ENCODE measurements around the gene ARHGAP45.
A peak's percentile ranks its signal among the peaks of the same experiment; 100 is the strongest.
"Not testable (repeated sequence)": the region's sequence is repeated elsewhere in the genome, so short reads cannot be mapped to it uniquely, and the experiment has no call there.

ARHGAP45 gene

DNA sequence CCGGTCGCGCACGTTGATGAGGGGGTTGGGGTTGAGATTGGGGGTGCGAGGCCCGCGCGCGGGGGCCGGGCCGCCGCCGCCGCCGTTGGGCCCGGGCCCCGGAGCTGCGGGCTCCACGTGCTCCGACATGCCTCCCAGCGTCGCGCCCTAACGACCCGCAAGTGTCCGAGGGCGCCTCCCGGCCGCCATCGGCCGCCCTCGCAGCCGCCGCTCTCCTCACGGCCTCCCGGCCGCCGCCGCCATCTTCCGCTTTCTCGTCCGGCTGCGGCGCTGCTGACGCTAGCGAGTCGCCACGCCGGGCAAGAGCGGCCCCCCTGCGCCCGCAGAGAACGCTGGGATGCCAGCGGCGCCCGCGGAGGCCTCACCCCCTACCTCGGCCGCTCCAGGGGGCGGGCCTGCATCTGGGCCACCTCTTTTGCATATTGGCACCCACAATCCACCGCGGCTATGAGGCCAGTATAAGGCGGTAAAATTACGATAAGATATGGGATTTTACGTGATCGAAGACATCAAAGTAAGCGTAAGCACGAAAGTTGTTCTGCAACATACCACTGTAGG is 46.0 kb upstream of the ARHGAP45 start, which contains the start of gene TMEM259:
Gene TMEM259, minus strand, starts transcription at position 256 of the 558 bp plus-strand sequence. Its CDS starts 127 bp downstream, at position 129.
- no peak for TF ChIP-seq FOXP2 (optimal IDR thresholded peaks at IDR 0.05; ENCODE audit: control extremely low read depth, extremely low read length, insufficient read depth)
- peak; percentile 79; the same call in 1 of the 2 replicates for TF ChIP-seq POLR2AphosphoS5 (IDR thresholded peaks at IDR 0.05; ENCODE audit: borderline replicate concordance, low read depth, low read length)
- DNase-seq (ENCODE audit: low read depth, low spot score) = peak; percentile 94
- Histone ChIP-seq H3K36me3 (ENCODE audit: insufficient read depth, low read length) (no peaks in the 10 kb centered on the region), H3K9me3 (ENCODE audit: low read depth, low read length) (no peaks in the 10 kb centered on the region), H3K27ac (peak within 1 kb of the TSS; percentile 96), H3K9ac (ENCODE audit: insufficient read length) (peak within 1 kb of the TSS; percentile 97), H3K4me3 (peak within 1 kb of the TSS; percentile 86)

DNA sequence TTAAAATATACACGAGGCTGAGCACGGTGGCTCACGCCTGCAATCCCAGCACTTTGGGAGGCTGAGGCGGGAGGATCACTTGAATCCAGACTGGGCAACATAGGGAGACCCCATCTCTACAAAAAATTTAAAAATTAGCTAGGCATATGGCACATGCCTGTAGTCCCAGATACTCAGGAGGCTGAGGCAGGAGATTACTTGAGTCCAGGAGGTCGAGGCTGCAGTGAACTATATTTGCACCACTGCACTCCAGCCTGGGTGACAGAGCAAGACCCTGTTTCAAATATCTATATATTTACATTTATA is 43.1 kb upstream of the ARHGAP45 start:
- not testable (repeated sequence) for H3K9ac ChIP-seq (ENCODE audit: insufficient read length); H3K27ac ChIP-seq; H3K36me3 ChIP-seq (ENCODE audit: insufficient read depth, low read length); H3K9me3 ChIP-seq (ENCODE audit: low read depth, low read length); H3K4me3 ChIP-seq; DNase-seq (ENCODE audit: low read depth, low spot score)

DNA sequence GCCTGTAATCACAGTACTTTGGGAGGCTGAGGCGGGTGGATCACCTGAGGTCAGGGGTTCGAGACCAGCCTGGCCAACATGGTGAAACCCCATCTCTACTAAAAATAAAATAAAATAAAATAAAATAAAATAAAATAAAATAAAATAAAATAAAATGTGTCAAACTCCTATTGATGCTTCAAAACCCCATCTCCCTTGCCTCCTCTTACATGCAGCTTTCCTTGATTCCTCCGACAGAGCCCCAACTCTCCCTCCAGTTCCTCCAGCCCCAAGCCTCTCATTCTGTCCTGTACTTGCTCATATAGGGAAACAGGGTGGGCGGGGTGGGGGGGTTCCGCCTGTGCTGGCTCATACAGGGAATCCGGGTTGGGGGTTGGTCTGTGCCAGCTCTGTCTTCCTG is 41.9 kb upstream of the ARHGAP45 start:
- DNase-seq (ENCODE audit: low read depth, low spot score); H3K36me3 ChIP-seq (ENCODE audit: insufficient read depth, low read length); H3K9ac ChIP-seq (ENCODE audit: insufficient read length); H3K4me3 ChIP-seq; H3K9me3 ChIP-seq (ENCODE audit: low read depth, low read length); H3K27ac ChIP-seq: not testable (repeated sequence)

DNA sequence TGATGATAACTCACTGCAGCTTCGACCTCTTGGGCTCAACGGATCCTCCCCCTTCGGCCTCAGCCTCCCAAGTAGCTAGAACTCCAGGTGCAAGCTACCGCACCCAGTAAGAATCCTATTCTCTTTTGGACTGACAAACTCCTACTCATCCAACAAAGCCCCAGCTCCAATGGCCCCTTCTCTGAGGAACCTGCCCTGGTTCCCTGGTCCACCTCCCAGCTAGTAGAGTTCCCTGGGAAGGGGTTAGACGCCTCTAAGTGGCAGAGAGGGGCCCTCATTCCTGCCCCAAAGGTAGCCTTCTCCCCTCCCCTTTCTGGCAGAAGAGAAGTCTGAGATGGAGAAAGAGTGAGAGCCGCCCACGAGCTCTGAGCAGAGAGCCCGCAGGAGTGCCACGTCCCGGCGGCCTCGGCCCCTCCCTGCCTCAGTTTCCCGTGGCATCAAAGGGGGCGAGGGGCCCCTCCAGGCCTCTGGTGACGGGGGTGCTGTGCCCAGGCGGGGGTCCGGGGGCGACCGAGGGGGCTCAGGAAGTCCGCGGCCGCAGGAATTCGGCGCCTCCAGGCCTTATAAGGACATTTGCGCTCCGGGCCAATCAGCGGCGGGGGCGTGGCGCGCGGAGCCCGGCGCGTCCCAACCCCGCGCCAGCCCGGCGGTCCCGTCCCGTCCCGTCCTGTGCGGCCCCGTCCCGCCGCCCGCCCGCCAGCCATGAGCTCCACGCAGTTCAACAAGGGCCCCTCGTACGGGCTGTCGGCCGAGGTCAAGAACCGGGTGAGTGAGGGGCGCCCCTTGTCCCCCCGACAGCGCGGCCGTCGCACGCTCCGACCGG is 40.8 kb upstream of the ARHGAP45 start, which contains the start of gene CNN2:
Gene CNN2, plus strand, starts transcription at position 649 of the 823 bp plus-strand sequence. Its CDS starts 54 bp downstream, at position 703.
- Histone ChIP-seq H3K4me3 (peak within 1 kb of the TSS; percentile 95), H3K9ac (ENCODE audit: insufficient read length) (peak within 1 kb of the TSS; percentile 99), H3K9me3 (ENCODE audit: low read depth, low read length) (no peaks in the 10 kb centered on the region), H3K27ac (peak within 1 kb of the TSS; percentile 96), H3K36me3 (ENCODE audit: insufficient read depth, low read length) (peaks cover 12% of the 10 kb centered on the region)
- no peak for DNase-seq (ENCODE audit: low read depth, low spot score)
- TF ChIP-seq POLR2AphosphoS5 (IDR thresholded peaks at IDR 0.05; ENCODE audit: borderline replicate concordance, low read depth, low read length) (peak; percentile 62; the same call in 1 of the 2 replicates), EZH2 (IDR thresholded peaks at IDR 0.05) (no peak)

DNA sequence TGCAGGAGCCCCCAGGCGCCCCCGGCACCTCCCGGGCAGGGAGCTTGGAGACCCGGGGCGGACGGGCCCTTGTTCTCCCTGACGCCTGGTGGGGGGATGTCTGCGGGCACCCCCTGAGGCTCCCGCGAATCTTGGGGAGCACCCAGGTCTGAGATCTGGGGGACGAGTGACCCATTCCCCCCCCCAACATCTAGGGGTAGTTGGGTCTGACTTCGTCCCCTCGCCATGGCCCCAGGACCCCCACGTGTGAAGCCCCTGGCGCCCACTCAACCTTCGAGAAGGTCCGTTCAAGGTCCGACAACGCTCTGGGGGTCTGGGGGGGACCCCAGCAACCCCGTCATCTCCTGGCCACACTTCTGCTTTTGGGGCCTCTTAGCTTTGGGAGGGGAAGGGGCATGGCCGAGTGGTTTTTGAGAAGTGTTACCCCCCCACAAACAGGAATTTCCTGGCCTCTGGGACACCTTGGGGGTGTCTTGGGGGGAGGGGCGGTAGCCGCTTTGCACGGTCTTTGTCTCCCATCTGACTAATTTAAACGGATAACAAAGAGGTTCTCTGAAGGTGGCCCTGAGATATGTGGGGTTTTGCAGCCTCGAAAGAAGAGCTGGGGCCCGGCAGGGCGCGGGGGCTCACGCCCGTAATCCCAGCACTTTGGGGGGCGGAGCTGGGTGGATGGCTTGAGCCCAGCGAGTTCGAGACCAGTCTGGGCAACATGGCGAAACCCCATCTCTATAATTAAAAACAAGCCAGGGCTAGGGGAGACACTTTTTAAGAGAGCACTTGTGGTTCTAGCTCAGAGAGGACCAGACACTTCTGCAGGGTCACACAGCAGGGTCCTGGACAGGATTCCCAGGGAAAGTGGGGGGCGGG is 40.0 kb upstream of the ARHGAP45 start:
- TF ChIP-seq FOXP2 (optimal IDR thresholded peaks at IDR 0.05; ENCODE audit: control extremely low read depth, extremely low read length, insufficient read depth) (no peak), POLR2AphosphoS5 (IDR thresholded peaks at IDR 0.05; ENCODE audit: borderline replicate concordance, low read depth, low read length) (0 out of 2 replicates have a peak, but pooled peaks have one; percentile 4)
- peak overlapping the region; percentile 96 for H3K27ac ChIP-seq
- DNase-seq (ENCODE audit: low read depth, low spot score) = no peak
- peaks cover 16% of the 10 kb centered on the region for H3K36me3 ChIP-seq (ENCODE audit: insufficient read depth, low read length)
- peak overlapping the region; percentile 99 for H3K9ac ChIP-seq (ENCODE audit: insufficient read length)
- H3K9me3 ChIP-seq (ENCODE audit: low read depth, low read length) = no peaks in the 10 kb centered on the region
- peak overlapping the region; percentile 95 for H3K4me3 ChIP-seq

DNA sequence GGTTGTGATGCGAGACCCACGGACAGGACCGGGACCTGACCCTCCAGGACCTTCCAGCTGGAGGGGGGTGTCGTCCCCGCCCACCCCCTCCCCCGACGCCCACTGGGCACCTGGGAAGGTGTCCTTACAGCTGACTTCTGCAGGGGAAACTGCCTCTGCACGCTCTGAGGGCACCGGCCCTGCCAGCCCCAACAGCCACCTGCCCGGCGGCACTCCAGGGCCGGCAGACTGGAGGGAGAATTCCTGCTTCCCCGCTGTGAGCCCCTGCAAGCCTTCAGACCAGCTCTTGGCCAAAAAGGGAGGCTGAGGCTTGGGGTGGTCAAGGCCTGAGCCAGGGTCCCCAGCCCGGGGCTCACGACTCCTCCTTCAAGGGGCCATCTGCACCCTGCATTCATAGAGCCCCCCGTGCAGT is 39.3 kb upstream of the ARHGAP45 start:
- Histone ChIP-seq H3K9me3 (ENCODE audit: low read depth, low read length) (no peaks in the 10 kb centered on the region), H3K36me3 (ENCODE audit: insufficient read depth, low read length) (peaks cover 23% of the 10 kb centered on the region), H3K4me3 (peak overlapping the region; percentile 95), H3K9ac (ENCODE audit: insufficient read length) (peak overlapping the region; percentile 99), H3K27ac (peak overlapping the region; percentile 96)
- TF ChIP-seq POLR2AphosphoS5 (IDR thresholded peaks at IDR 0.05; ENCODE audit: borderline replicate concordance, low read depth, low read length) (no peak), FOXP2 (optimal IDR thresholded peaks at IDR 0.05; ENCODE audit: control extremely low read depth, extremely low read length, insufficient read depth) (no peak), EZH2 (IDR thresholded peaks at IDR 0.05) (no peak)
- DNase-seq (ENCODE audit: low read depth, low spot score) = no peak

DNA sequence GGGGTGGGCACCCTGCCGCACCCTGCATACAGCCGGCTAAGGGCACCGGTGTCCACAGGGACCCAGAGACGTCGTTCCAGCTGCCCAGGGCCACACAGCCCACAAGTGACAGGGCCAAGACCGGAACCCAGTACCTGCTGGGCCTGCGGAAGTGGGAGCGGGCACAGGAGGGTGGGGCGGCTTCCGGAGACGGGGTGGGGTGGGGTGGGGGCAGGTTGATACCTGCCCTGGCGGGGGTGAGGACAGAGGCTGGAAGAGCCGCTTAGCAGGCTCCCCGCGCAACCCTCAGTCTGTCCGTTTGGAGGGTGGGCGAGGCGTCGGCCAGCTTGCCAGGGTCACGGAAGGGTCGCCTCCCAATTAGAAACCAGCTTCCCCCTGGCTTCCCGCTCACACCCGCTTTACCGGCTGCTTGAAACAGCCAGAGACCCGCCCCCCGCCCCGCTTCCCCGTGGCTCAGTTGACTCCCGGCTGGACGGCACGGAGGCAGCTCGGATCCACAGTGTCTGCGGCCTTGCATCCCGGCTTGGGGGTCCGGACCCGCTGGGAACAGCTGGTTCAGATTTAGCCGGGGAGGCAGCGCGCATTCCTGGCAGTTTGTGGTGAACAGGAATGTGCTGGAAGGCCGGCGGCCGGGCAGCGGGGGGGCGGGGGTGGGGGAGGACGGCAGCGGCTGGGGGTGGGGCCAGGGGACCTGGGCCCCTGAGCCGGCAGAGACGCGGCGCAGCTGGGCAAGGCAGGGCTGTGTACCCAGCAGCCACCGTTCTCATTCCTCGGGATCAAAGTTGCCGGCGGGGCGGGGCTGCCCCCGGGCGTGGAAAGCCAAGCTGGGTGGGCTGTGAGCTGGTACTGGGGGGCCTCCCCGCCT is 38.7 kb upstream of the ARHGAP45 start:
- TF ChIP-seq FOXP2 (optimal IDR thresholded peaks at IDR 0.05; ENCODE audit: control extremely low read depth, extremely low read length, insufficient read depth) = no peak
- no peak for TF ChIP-seq EZH2 (IDR thresholded peaks at IDR 0.05)
- TF ChIP-seq POLR2AphosphoS5 (IDR thresholded peaks at IDR 0.05; ENCODE audit: borderline replicate concordance, low read depth, low read length) = peak; percentile 32; the same call in 1 of the 2 replicates
- Histone ChIP-seq H3K4me3 (peak overlapping the region; percentile 95), H3K36me3 (ENCODE audit: insufficient read depth, low read length) (peaks cover 29% of the 10 kb centered on the region), H3K27ac (peak overlapping the region; percentile 96), H3K9me3 (ENCODE audit: low read depth, low read length) (no peaks in the 10 kb centered on the region), H3K9ac (ENCODE audit: insufficient read length) (peak overlapping the region; percentile 99)
- no peak for DNase-seq (ENCODE audit: low read depth, low spot score)
